Neural cell (in vitro differentiated cells): ENCODE results near the gene CDC40. TPM values are rescaled to one million over a fixed set of nuclear protein-coding genes. Genes with fewer than 3 reads are reported as not detected.

ENCODE experiments used
- H2AFZ ChIP-seq: fragments of 200-600, 300-800 bp; sonication (generic), shearing (Covaris generic); 2 replicates; pipeline ENCODE4 v1.6.0; 2014; ENCODE audit warnings: low read depth, mild to moderate bottlenecking, antibody characterized with exemption, low read length, moderate library complexity
- H3F3A ChIP-seq: fragments of 200-600 bp; shearing (Covaris generic); 2 replicates; pipeline ENCODE4 v1.6.1; 2016; ENCODE audit warnings: mild to moderate bottlenecking, moderate library complexity, mixed read lengths, antibody characterized with exemption, low read length; ENCODE audit not compliant: insufficient read depth, poor library complexity, severe bottlenecking
- H3K27ac ChIP-seq: fragments of 200-600, 300-800 bp; sonication (generic), shearing (Covaris generic); 2 replicates; pipeline ENCODE4 v1.5.1; 2014; ENCODE audit warnings: mild to moderate bottlenecking, low read length, moderate library complexity
- H3K27me3 ChIP-seq: fragments of 300-800, 200-600 bp; sonication (generic), shearing (Covaris generic); 2 replicates; pipeline ENCODE4 v1.6.0; 2014; ENCODE audit warnings: mild to moderate bottlenecking, low read depth, low read length, moderate library complexity; ENCODE audit not compliant: insufficient read depth
- H3K36me3 ChIP-seq: fragments of 300-800, 200-600 bp; sonication (generic), shearing (Covaris generic); 2 replicates; pipeline ENCODE4 v1.5.1; 2014; ENCODE audit warnings: mild to moderate bottlenecking, antibody characterized with exemption, low read length, moderate library complexity; ENCODE audit not compliant: insufficient read depth
- H3K4me2 ChIP-seq: fragments of 300-800, 200-600 bp; sonication (generic), shearing (Covaris generic); 2 replicates; pipeline ENCODE4 v1.6.0; 2014; ENCODE audit warnings: mild to moderate bottlenecking, low read length
- H3K4me3 ChIP-seq: fragments of 300-800, 200-600 bp; sonication (generic), shearing (Covaris generic); 2 replicates; pipeline ENCODE4 v1.5.1; 2014; ENCODE audit warnings: mild to moderate bottlenecking, low read length, moderate library complexity
- H3K79me2 ChIP-seq: fragments of 200-600 bp; shearing (Covaris generic); replicated peaks from 2 replicates; pipeline ENCODE4 v1.6.0; 2014; ENCODE audit warnings: mild to moderate bottlenecking, low read length, moderate library complexity; ENCODE audit not compliant: insufficient read depth
- H3K9ac ChIP-seq: fragments of 300-800, 200-600 bp; sonication (generic), shearing (Covaris generic); 2 replicates; pipeline ENCODE4 v1.6.1; 2016; ENCODE audit warnings: mild to moderate bottlenecking, low read length, mixed read lengths
- H3K9me2 ChIP-seq: fragments of 200-600 bp; shearing (Covaris generic); 2 replicates; pipeline ENCODE4 v1.6.1; 2016; ENCODE audit warnings: mild to moderate bottlenecking, low read length, mixed read lengths; ENCODE audit not compliant: insufficient read depth
- H3K9me3 ChIP-seq: fragments of 200-600, 300-800 bp; sonication (generic), shearing (Covaris generic); 2 replicates; pipeline ENCODE4 v1.6.1; 2016; ENCODE audit warnings: mild to moderate bottlenecking, mixed run types, low read length, moderate library complexity, mixed read lengths
- H4K20me1 ChIP-seq: fragments of 200-600 bp; shearing (Covaris generic); 2 replicates; pipeline ENCODE4 v1.6.1; 2016; ENCODE audit warnings: mild to moderate bottlenecking, mixed run types; ENCODE audit not compliant: insufficient read depth
- EP300 ChIP-seq: fragments of 450-650 bp; conservative IDR thresholded peaks from 2 replicates; pipeline ENCODE4 v1.6.1; 2014; ENCODE audit warnings: antibody characterized with exemption, mild to moderate bottlenecking, moderate library complexity; ENCODE audit not compliant: poor library complexity, severe bottlenecking
- EZH2 ChIP-seq: fragments of 200-600, 300-800 bp; shearing (Covaris generic), sonication (generic); IDR thresholded peaks from 2 replicates; pipeline ENCODE4 v1.6.1; 2014; ENCODE audit warnings: antibody characterized with exemption, low read length, borderline replicate concordance, mild to moderate bottlenecking; ENCODE audit not compliant: insufficient read depth, poor library complexity, severe bottlenecking
- MXI1 ChIP-seq: fragments of 450-650 bp; conservative IDR thresholded peaks from 2 replicates; pipeline ENCODE4 v1.6.1; 2014; ENCODE audit warnings: antibody characterized with exemption, mild to moderate bottlenecking; ENCODE audit not compliant: poor library complexity, severe bottlenecking
- POLR2AphosphoS5 ChIP-seq: IDR thresholded peaks from 2 replicates; pipeline ENCODE4 v1.6.1; 2012
- RAD21 ChIP-seq: fragments of 450-650 bp; conservative IDR thresholded peaks from 2 replicates; pipeline ENCODE4 v1.6.1; 2014; ENCODE audit warnings: antibody characterized with exemption, mild to moderate bottlenecking, moderate library complexity
- SMC3 ChIP-seq: fragments of 450-650 bp; conservative IDR thresholded peaks from 2 replicates; pipeline ENCODE4 v1.6.1; 2014; ENCODE audit warnings: antibody characterized with exemption, mild to moderate bottlenecking, moderate library complexity; ENCODE audit not compliant: poor library complexity
- TAF1 ChIP-seq: IDR thresholded peaks from 2 replicates; pipeline ENCODE4 v1.6.1; 2012; ENCODE audit warnings: low read depth
- polyA plus RNA-seq: library from polyadenylated mRNA; depleted of rRNA; stranded (reverse); fragments of >200 nt; gene quantifications from 2 replicates; pipeline ENCODE4 v1.2.3, GENCODE V29; 2014
- TF ChIP-seq, protein P1 (sequence below): IDR thresholded peaks from 2 replicates; pipeline ENCODE4 v1.6.1; 2012; ENCODE audit warnings: borderline replicate concordance
- TF ChIP-seq, protein P2 (sequence below): fragments of 450-650 bp; IDR thresholded peaks from 2 replicates; pipeline ENCODE4 v1.5.1; 2014; ENCODE audit warnings: antibody characterized with exemption, mild to moderate bottlenecking, moderate library complexity; ENCODE audit not compliant: poor library complexity, severe bottlenecking

Gene CDC40
- polyA plus RNA-seq, 1 donor from 2014 or later, result 22.9 TPM

DNA sequence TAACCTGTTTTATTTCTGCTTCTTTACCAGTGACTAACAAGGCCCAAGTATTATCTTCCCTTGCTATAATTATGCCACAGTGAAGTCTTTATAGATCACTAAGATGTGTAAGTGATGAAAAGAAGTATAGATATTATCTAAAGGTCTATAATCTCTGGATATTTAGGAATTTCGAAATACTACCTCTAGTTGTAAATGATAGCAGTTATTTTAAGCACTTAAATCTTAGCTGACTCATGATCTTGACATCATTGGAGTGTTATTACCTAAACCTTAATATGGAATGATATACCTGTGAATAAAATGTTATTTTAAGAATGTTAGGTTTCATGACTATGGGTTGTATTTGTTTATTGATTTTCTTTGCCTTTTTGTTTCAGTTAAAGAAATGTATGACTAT, 31.5 kb downstream of the CDC40 start:
- no peaks in the 10 kb centered on the region for H4K20me1 ChIP-seq
- no peak overlapping the region for H3K9ac ChIP-seq
- no peak overlapping the region for H3K4me3 ChIP-seq
- TF ChIP-seq EP300, result no peak
- no peak for TF ChIP-seq SMC3
- TF ChIP-seq, protein P1, sequence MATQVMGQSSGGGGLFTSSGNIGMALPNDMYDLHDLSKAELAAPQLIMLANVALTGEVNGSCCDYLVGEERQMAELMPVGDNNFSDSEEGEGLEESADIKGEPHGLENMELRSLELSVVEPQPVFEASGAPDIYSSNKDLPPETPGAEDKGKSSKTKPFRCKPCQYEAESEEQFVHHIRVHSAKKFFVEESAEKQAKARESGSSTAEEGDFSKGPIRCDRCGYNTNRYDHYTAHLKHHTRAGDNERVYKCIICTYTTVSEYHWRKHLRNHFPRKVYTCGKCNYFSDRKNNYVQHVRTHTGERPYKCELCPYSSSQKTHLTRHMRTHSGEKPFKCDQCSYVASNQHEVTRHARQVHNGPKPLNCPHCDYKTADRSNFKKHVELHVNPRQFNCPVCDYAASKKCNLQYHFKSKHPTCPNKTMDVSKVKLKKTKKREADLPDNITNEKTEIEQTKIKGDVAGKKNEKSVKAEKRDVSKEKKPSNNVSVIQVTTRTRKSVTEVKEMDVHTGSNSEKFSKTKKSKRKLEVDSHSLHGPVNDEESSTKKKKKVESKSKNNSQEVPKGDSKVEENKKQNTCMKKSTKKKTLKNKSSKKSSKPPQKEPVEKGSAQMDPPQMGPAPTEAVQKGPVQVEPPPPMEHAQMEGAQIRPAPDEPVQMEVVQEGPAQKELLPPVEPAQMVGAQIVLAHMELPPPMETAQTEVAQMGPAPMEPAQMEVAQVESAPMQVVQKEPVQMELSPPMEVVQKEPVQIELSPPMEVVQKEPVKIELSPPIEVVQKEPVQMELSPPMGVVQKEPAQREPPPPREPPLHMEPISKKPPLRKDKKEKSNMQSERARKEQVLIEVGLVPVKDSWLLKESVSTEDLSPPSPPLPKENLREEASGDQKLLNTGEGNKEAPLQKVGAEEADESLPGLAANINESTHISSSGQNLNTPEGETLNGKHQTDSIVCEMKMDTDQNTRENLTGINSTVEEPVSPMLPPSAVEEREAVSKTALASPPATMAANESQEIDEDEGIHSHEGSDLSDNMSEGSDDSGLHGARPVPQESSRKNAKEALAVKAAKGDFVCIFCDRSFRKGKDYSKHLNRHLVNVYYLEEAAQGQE, result no peak
- TF ChIP-seq, protein P2, sequence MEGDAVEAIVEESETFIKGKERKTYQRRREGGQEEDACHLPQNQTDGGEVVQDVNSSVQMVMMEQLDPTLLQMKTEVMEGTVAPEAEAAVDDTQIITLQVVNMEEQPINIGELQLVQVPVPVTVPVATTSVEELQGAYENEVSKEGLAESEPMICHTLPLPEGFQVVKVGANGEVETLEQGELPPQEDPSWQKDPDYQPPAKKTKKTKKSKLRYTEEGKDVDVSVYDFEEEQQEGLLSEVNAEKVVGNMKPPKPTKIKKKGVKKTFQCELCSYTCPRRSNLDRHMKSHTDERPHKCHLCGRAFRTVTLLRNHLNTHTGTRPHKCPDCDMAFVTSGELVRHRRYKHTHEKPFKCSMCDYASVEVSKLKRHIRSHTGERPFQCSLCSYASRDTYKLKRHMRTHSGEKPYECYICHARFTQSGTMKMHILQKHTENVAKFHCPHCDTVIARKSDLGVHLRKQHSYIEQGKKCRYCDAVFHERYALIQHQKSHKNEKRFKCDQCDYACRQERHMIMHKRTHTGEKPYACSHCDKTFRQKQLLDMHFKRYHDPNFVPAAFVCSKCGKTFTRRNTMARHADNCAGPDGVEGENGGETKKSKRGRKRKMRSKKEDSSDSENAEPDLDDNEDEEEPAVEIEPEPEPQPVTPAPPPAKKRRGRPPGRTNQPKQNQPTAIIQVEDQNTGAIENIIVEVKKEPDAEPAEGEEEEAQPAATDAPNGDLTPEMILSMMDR, result no peak
- no peak for TF ChIP-seq POLR2AphosphoS5
- no peak for TF ChIP-seq TAF1
- no peak for TF ChIP-seq RAD21
- no peak for TF ChIP-seq MXI1
- TF ChIP-seq EZH2, result no peak
- H3K9me2 ChIP-seq, result no peaks in the 10 kb centered on the region
- H3K4me2 ChIP-seq, result no peak overlapping the region
- H3K27ac ChIP-seq, result no peak overlapping the region
- peaks cover 23% of the 10 kb centered on the region for H3K36me3 ChIP-seq
- H3F3A ChIP-seq, result no peaks in the 10 kb centered on the region
- no peaks in the 10 kb centered on the region for H3K79me2 ChIP-seq
- no peaks in the 10 kb centered on the region for H3K27me3 ChIP-seq
- H3K9me3 ChIP-seq, result no peaks in the 10 kb centered on the region
- H2AFZ ChIP-seq, result no peak overlapping the region

DNA sequence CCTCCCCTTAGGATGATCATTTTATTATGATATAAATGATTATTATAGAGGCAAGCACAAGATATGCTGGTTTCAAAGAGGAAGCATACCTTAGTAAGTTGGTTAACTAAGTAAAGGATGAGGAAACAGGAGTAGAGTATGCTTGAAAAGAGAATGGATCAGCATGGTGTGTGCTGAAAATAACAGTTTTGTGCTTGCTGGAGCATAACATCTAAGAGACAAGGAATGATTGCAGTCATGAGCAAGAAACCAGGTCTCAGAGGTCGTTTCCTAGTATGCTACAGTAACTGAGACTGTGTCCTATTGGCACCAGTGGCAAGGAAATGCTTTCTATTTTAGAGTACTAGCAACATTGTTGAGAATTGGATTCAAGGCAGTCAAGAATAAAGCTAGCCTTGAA, 34.1 kb downstream of the CDC40 start:
- Histone ChIP-seq H3K9me3 (no peaks in the 10 kb centered on the region), H3K27me3 (no peaks in the 10 kb centered on the region), H2AFZ (no peak overlapping the region), H3F3A (no peaks in the 10 kb centered on the region), H4K20me1 (no peaks in the 10 kb centered on the region), H3K9ac (no peak overlapping the region), H3K27ac (no peak overlapping the region), H3K9me2 (no peaks in the 10 kb centered on the region), H3K4me3 (no peak overlapping the region), H3K4me2 (no peak overlapping the region), H3K36me3 (peaks cover 25% of the 10 kb centered on the region), H3K79me2 (no peaks in the 10 kb centered on the region)
- TF ChIP-seq TAF1 (no peak), SMC3 (no peak), POLR2AphosphoS5 (no peak), EZH2 (no peak)

DNA sequence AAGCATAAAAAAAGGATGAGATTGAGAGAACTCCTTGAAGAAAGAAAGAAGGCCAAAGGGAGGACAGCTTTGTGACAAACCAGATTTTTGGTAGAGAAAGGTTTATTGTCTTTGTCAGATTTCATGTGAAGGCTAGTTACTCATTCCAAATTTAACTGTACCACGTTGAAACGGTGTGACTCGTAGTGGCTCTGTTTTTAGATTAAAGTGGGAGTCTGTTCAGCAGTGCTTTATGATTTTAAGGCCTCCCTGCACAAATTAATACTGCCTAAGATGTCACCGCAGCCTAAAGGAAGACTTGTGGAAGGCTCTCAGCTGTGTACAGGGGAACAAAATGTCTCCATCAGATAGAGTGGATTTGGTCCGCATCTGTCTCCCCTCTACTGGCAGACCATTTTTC, 35.9 kb downstream of the CDC40 start:
- Histone ChIP-seq H3K9me2 (no peaks in the 10 kb centered on the region), H2AFZ (no peak overlapping the region), H3K27ac (no peak overlapping the region), H3K4me3 (no peak overlapping the region), H3K9me3 (no peaks in the 10 kb centered on the region), H4K20me1 (no peaks in the 10 kb centered on the region), H3F3A (no peaks in the 10 kb centered on the region), H3K79me2 (no peaks in the 10 kb centered on the region), H3K4me2 (no peak overlapping the region), H3K36me3 (peaks cover 31% of the 10 kb centered on the region), H3K9ac (no peak overlapping the region), H3K27me3 (no peaks in the 10 kb centered on the region)
- TF ChIP-seq, protein P1, result no peak
- TF ChIP-seq SMC3 (no peak), RAD21 (no peak), POLR2AphosphoS5 (no peak), EZH2 (no peak), TAF1 (no peak), EP300 (no peak), MXI1 (no peak)
- TF ChIP-seq, protein P2, result no peak
